SU-DHL-6 (cell line): Measurements from ENCODE around the gene SIGLEC8.

Source experiments
- H2AFZ ChIP-seq: fragments of 200-600 bp; sonication (generic); 2 replicates; pipeline ENCODE4 v1.6.1; 2014; ENCODE audit warnings: low read depth, mild to moderate bottlenecking, moderate library complexity, mixed read lengths, antibody characterized with exemption, low read length; ENCODE audit not compliant: severe bottlenecking
- H3F3A ChIP-seq: fragments of 200-600 bp; shearing (Covaris generic); 2 replicates; pipeline ENCODE4 v1.6.0; 2016; ENCODE audit warnings: antibody characterized with exemption, mild to moderate bottlenecking; ENCODE audit not compliant: insufficient read depth
- H3K27ac ChIP-seq: fragments of 200-600 bp; sonication (generic); 2 replicates; pipeline ENCODE4 v1.5.1; 2016; ENCODE audit warnings: low read depth, mild to moderate bottlenecking, low read length, moderate library complexity, mixed read lengths
- H3K27me3 ChIP-seq: fragments of 200-600 bp; sonication (generic), shearing (Covaris generic); 2 replicates; pipeline ENCODE4 v1.6.0; 2014; ENCODE audit warnings: mild to moderate bottlenecking, low read length
- H3K36me3 ChIP-seq: fragments of 200-600 bp; sonication (generic); 2 replicates; pipeline ENCODE4 v1.6.1; 2014; ENCODE audit warnings: mild to moderate bottlenecking, low read length, mixed read lengths
- H3K4me2 ChIP-seq: fragments of 300-600, 200-600 bp; shearing (Covaris generic), sonication (generic); 2 replicates; pipeline ENCODE4 v1.6.0; 2014; ENCODE audit warnings: low read length, low read depth, mild to moderate bottlenecking; ENCODE audit not compliant: poor library complexity, severe bottlenecking
- H3K4me3 ChIP-seq: fragments of 200-600 bp; sonication (generic); 2 replicates; pipeline ENCODE4 v1.5.1; 2014; ENCODE audit warnings: antibody characterized with exemption, low read length, mild to moderate bottlenecking, mixed read lengths; ENCODE audit not compliant: insufficient read depth, poor library complexity, severe bottlenecking
- H3K79me2 ChIP-seq: fragments of 200-600 bp; sonication (generic); 2 replicates; pipeline ENCODE4 v1.6.1; 2014; ENCODE audit warnings: mild to moderate bottlenecking, low read length, moderate library complexity; ENCODE audit not compliant: insufficient read depth
- H3K9ac ChIP-seq: fragments of 200-600 bp; sonication (generic); 2 replicates; pipeline ENCODE4 v1.7.0; 2014; ENCODE audit warnings: mild to moderate bottlenecking, low read length
- H3K9me2 ChIP-seq: fragments of 200-600 bp; sonication (generic); replicated peaks from 2 replicates; pipeline ENCODE4 v1.6.1; 2014; ENCODE audit warnings: low read length; ENCODE audit not compliant: insufficient read depth
- H3K9me3 ChIP-seq: fragments of 200-600 bp; sonication (generic); 2 replicates; pipeline ENCODE4 v1.6.1; 2014; ENCODE audit warnings: low read length, mixed read lengths; ENCODE audit not compliant: insufficient read depth
- H4K20me1 ChIP-seq: fragments of 200-600 bp; sonication (generic); 2 replicates; pipeline ENCODE4 v1.6.1; 2014; ENCODE audit warnings: low read depth, mild to moderate bottlenecking, antibody characterized with exemption, low read length, moderate library complexity, mixed read lengths
- EZH2phosphoT487 ChIP-seq: fragments of 200-600 bp; sonication (generic), shearing (Covaris generic); conservative IDR thresholded peaks from 2 replicates; pipeline ENCODE4 v1.6.1; 2018; ENCODE audit warnings: mild to moderate bottlenecking, antibody characterized with exemption, low read length, moderate library complexity, mixed read lengths
- TF ChIP-seq, protein P1 (sequence below): fragments of 200-600 bp; sonication (generic); IDR thresholded peaks from one replicate; pipeline ENCODE4 v1.5.1; 2017; ENCODE audit warnings: antibody characterized with exemption, mild to moderate bottlenecking, low read length, moderate library complexity; ENCODE audit not compliant: insufficient read depth, poor library complexity, severe bottlenecking

Gene SIGLEC8

DNA sequence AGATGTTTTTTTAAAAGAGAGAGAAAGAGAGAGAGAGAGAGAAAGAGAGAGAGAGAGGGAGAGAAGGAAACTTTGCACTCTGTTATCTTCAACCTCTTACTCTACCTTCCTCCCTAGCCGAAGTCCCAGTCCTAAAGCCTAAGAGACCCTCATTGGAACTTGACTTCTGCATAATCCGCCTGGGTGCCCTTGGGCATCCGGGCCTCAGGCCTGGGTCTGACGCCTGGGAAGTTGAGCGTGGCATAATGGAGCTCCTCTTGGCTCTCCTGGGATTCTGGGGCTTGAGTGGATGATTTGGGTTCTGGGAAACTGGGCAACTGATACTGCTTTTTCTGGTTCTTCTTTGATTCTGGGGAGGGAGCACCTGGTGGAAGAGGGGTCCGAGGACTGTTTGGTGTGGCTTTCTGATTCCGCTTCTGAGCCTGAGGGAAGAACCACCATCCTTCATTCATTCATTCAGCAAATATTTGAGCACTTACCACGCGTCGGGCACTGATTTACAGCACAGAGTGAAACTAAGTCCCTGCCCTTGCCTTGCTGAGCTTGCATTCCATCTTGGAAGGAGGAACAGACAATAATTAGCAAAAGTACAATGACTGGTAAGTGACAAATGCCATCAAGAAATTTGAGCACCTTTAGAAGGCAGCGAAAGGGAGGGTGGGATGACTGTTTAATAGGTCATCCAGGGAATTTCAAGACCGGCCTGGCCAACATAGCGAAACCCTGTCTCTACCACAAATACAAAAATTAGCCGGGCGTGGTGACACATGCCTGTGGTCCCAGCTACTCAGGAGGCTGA, 47.1 kb downstream of the SIGLEC8 start:
- Histone ChIP-seq H3F3A (no peaks in the 10 kb centered on the region), H3K27me3 (no peaks in the 10 kb centered on the region), H2AFZ (no peak overlapping the region), H3K27ac (no peak overlapping the region), H3K36me3 (no peaks in the 10 kb centered on the region), H3K9me2 (no peaks in the 10 kb centered on the region), H3K79me2 (no peaks in the 10 kb centered on the region), H3K9me3 (no peaks in the 10 kb centered on the region), H3K4me2 (no peak overlapping the region), H3K9ac (no peak overlapping the region), H3K4me3 (no peak overlapping the region), H4K20me1 (no peaks in the 10 kb centered on the region)
- TF ChIP-seq EZH2phosphoT487 = no peak

DNA sequence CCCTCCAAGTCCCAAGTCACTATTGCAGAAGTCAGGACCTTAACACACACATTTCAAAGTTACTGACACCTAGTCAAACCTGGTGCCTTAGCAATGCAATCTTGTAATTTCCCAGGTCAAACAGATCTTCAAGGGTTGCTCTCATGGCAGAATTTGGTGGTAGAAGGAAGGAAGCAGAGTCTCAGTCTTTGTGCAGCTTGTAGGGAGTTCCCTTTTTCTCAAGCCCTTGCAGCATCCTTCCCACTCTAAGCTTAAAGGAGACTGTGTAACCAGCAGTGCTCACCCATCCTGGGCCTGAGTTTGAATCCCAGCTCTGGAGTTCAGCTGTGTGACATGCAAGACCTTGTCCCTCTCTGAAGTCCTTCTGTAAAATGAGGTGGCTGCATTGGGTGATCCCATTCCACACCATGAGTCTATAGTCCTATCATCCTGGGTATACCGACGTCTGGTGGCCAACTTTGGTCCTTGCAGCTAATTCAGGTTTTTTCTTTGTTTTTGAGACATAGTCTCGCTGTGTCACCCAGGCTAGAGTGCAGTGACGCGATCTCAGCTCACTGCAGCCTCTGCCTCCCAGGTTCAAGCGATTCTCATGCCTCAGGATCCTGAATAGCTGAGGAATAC, 50.6 kb downstream of the SIGLEC8 start:
- Histone ChIP-seq H3F3A (no peaks in the 10 kb centered on the region), H3K36me3 (no peaks in the 10 kb centered on the region), H3K4me2 (no peak overlapping the region), H2AFZ (no peak overlapping the region), H3K9me2 (no peaks in the 10 kb centered on the region), H3K79me2 (no peaks in the 10 kb centered on the region), H3K4me3 (no peak overlapping the region), H3K9me3 (no peaks in the 10 kb centered on the region), H4K20me1 (no peaks in the 10 kb centered on the region), H3K27me3 (no peaks in the 10 kb centered on the region), H3K27ac (no peak overlapping the region), H3K9ac (no peak overlapping the region)
- TF ChIP-seq, protein P1, sequence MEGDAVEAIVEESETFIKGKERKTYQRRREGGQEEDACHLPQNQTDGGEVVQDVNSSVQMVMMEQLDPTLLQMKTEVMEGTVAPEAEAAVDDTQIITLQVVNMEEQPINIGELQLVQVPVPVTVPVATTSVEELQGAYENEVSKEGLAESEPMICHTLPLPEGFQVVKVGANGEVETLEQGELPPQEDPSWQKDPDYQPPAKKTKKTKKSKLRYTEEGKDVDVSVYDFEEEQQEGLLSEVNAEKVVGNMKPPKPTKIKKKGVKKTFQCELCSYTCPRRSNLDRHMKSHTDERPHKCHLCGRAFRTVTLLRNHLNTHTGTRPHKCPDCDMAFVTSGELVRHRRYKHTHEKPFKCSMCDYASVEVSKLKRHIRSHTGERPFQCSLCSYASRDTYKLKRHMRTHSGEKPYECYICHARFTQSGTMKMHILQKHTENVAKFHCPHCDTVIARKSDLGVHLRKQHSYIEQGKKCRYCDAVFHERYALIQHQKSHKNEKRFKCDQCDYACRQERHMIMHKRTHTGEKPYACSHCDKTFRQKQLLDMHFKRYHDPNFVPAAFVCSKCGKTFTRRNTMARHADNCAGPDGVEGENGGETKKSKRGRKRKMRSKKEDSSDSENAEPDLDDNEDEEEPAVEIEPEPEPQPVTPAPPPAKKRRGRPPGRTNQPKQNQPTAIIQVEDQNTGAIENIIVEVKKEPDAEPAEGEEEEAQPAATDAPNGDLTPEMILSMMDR = peak; percentile 34
- TF ChIP-seq EZH2phosphoT487 = no peak

DNA sequence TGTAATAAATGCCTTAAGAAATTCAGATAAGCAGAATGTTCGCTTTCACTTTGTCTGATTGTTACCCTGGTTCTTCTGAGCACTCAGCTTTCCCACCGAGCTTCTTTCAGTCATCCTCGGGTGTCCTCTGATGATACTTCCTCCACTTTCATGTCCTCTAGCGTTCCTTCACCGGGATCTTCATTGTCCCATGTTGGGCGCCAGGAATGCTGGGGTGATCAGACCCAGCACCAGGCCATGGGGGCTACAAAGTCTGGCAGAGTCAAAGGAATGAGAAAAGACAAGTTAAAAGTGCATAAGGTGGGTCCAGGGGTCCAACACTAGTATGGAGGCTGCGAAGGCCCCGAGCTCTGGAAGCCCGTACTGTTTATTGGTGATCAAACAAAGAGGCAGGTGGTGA, 56.1 kb downstream of the SIGLEC8 start:
- Histone ChIP-seq H3K27me3 (no peaks in the 10 kb centered on the region), H3K79me2 (no peaks in the 10 kb centered on the region), H4K20me1 (no peaks in the 10 kb centered on the region), H3F3A (no peaks in the 10 kb centered on the region), H3K4me3 (no peak overlapping the region), H3K9me3 (no peaks in the 10 kb centered on the region), H3K9me2 (no peaks in the 10 kb centered on the region), H3K4me2 (no peak overlapping the region), H2AFZ (no peak overlapping the region), H3K27ac (no peak overlapping the region), H3K9ac (no peak overlapping the region), H3K36me3 (no peaks in the 10 kb centered on the region)
- TF ChIP-seq, protein P1 = no peak
- no peak for TF ChIP-seq EZH2phosphoT487
